K562 (cell line): Measurements from ENCODE around the gene GTF3C1. TPM values are rescaled to one million over a fixed set of nuclear protein-coding genes. Genes with fewer than 3 reads are reported as not detected.

ENCODE experiments used
- BHLHE40 ChIP-seq: IDR thresholded peaks from 2 replicates; pipeline ENCODE4 v1.6.1; 2011; ENCODE audit warnings: low read length, improper control_type of control experiment
- BMI1 ChIP-seq: fragments of 150-350 bp; IDR thresholded peaks from 2 replicates; pipeline ENCODE4 v1.6.1; 2014; ENCODE audit warnings: low read length
- CHD1 ChIP-seq: fragments of 200-600 bp; sonication (generic); IDR thresholded peaks from one replicate; pipeline ENCODE4 v1.6.1; 2012; ENCODE audit warnings: mild to moderate bottlenecking, moderate library complexity, low read length, inconsistent platforms
- CTCF ChIP-seq, 3 experiments: IDR thresholded peaks in 2 of 3; conservative IDR thresholded peaks in 1 of 3; 2 replicates each; pipeline ENCODE4 v1.5.1; 2011 to 2012; ENCODE audit warnings: low read length in 3 of 3, mild to moderate bottlenecking in 3 of 3, control low read depth in 2 of 3, improper control_type of control experiment in 1 of 3, inconsistent platforms in 1 of 3, low read depth in 1 of 3, mixed read lengths in 1 of 3, moderate library complexity in 1 of 3; ENCODE audit not compliant: insufficient read depth in 2 of 3
- DPF2 ChIP-seq: fragments of 450-650 bp; IDR thresholded peaks from 2 replicates; pipeline ENCODE4 v1.6.1; 2016
- ELF2 ChIP-seq: fragments of 250-450 bp; sonication (Bioruptor Pico); IDR thresholded peaks from 2 replicates; pipeline ENCODE4 v1.5.0; 2021; ENCODE audit warnings: mild to moderate bottlenecking
- GABPB1 ChIP-seq: sonication (generic); formaldehyde crosslinking; IDR thresholded peaks from 2 replicates; pipeline ENCODE4 v1.8.0; 2022; ENCODE audit warnings: mild to moderate bottlenecking, missing genetic modification reagents
- NFE2 ChIP-seq: IDR thresholded peaks from 2 replicates; pipeline ENCODE4 v1.6.1; 2014; ENCODE audit warnings: antibody characterized with exemption, low read depth
- NFXL1 ChIP-seq: fragments of 450-650 bp; formaldehyde crosslinking; IDR thresholded peaks from 2 replicates; pipeline ENCODE4 v1.4.0; 2021; ENCODE audit warnings: mild to moderate bottlenecking
- RB1 ChIP-seq: fragments of 450-650 bp; IDR thresholded peaks from 2 replicates; pipeline ENCODE4 v1.6.1; 2017; ENCODE audit warnings: low read depth, mild to moderate bottlenecking
- RBBP5 ChIP-seq: fragments of 200-600 bp; sonication (generic); IDR thresholded peaks from 2 replicates; pipeline ENCODE4 v1.6.1; 2012; ENCODE audit warnings: borderline replicate concordance, mild to moderate bottlenecking, low read length, control low read depth, inconsistent platforms; ENCODE audit not compliant: insufficient read depth, poor library complexity, severe bottlenecking
- RBM34 ChIP-seq: fragments of 200-400 bp; formaldehyde crosslinking; IDR thresholded peaks from 2 replicates; pipeline ENCODE4 v1.6.1; 2018; ENCODE audit warnings: low read length, borderline replicate concordance; ENCODE audit not compliant: insufficient read depth
- SMARCA5 ChIP-seq: fragments of 450-650 bp; IDR thresholded peaks from 2 replicates; pipeline ENCODE4 v1.6.1; 2016
- TAF7 ChIP-seq: fragments of 450-650 bp; IDR thresholded peaks from 2 replicates; pipeline ENCODE4 v1.6.1; 2016; ENCODE audit warnings: missing genetic modification characterization, missing compliant biosample characterization
- U2AF1 ChIP-seq: fragments of 200-400 bp; formaldehyde crosslinking; optimal IDR thresholded peaks from 2 replicates; pipeline ENCODE3; 2017; ENCODE audit warnings: mild to moderate bottlenecking, low read depth, low read length, moderate library complexity
- ZBTB33 ChIP-seq: sonication (generic); formaldehyde crosslinking; IDR thresholded peaks from 2 replicates; pipeline ENCODE4 v1.8.1; 2023; ENCODE audit warnings: mild to moderate bottlenecking, missing genetic modification reagents
- ZNF764 ChIP-seq: fragments of 250-450 bp; sonication (Bioruptor Pico); IDR thresholded peaks from 2 replicates; pipeline ENCODE4 v1.4.0; 2020; ENCODE audit warnings: low read depth, mild to moderate bottlenecking, moderate library complexity
- polyA plus RNA-seq, 8 experiments: library from polyadenylated mRNA; depleted of rRNA in 4 of 8; stranded (reverse) in 5 of 8; unstranded in 3 of 8; fragments of >200 nt; fragmentation: Nextera tagmentation in 2 of 8; fragmentation: Illumina TruSeq in 1 of 8; extraction: Ambion mirVana in 2 of 8; extraction: Trizol in 1 of 8; gene quantifications; 2 replicates each; pipeline versions ENCODE4 v1.2.1 to v1.2.3, GENCODE V29; 2011 to 2014; ENCODE audit warnings: inconsistent platforms in 1 of 8, missing spikeins in 1 of 8
- total RNA-seq, 7 experiments: library from RNA; depleted of rRNA in 6 of 7; stranded (reverse); fragments of >200 nt in 6 of 7; fragmentation: Illumina TruSeq in 2 of 7; extraction: Trizol in 2 of 7; gene quantifications; 2 replicates each; pipeline versions ENCODE4 v1.2.1 to v1.2.3, GENCODE V29; 2011 to 2021; ENCODE audit warnings: low replicate concordance in 1 of 7
- TF ChIP-seq, protein P1 (sequence below): fragments of 250-450 bp; sonication (Bioruptor Pico); IDR thresholded peaks from 2 replicates; pipeline ENCODE4 v1.5.0; 2020; ENCODE audit warnings: mild to moderate bottlenecking, borderline replicate concordance
- TF ChIP-seq, protein P2 (sequence below): fragments of 450-650 bp; IDR thresholded peaks from 2 replicates; pipeline ENCODE4 v1.6.1; 2016
- TF ChIP-seq, protein P3 (sequence below): fragments of 450-650 bp; formaldehyde crosslinking; IDR thresholded peaks from 2 replicates; pipeline ENCODE4 v1.4.0; 2022; ENCODE audit warnings: missing genetic modification characterization

GTF3C1 gene
- total and polyA plus RNA-seq, 9 of the 15 experiments (the other 6 are each of a cell fraction or from before 2014, with no cell fraction given) = 0.72 to 63.6 (median 30.9) TPM

DNA sequence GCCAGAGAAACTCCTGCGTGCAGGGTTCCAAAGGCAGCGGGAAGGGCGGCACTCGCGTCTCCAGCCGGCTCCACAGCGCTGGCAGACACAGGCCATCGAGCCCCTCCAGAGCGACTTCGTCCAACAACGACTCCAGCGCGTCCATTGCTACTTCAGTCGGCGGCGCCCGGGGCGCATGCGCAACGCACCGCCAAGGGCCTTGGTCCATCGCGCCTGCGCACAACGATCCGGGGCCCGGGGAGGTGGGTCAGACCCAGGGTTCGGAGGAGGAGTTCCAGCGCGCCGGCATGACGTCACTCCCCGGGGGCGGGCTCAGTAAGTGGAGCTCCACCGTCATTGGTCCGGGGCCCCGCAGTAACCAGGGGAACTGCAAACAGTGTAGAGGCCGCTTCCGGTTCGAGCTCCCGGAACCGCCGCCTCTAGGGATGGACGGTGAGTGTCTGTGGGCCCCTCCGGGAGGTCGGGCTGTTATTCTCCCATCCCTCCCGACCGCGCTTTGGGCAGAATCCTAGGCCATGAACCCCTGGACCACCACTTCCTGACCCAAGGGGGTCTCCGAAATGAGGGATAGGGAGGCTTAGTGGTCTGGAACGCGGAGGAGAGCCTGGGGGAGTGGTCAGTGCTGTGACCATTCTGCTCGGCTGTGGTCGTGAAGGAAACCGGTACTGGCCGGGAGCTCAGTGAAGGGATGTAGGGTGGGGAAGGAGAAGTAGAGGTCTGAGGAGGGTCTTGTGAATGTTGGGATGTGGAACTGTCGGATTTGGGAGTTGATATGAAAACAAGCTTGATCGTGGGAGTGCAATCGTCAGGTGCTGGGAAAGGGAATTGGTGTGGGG, at the start of gene GTF3C1, which contains the start of gene KATNIP (continued):
- no peak; a peak in 1 of 6 replicates for TF ChIP-seq CTCF (IDR thresholded peaks at IDR 0.05 in 2 of 3, conservative IDR thresholded peaks at IDR 0.05 in 1 of 3; ENCODE audit: insufficient read depth in 2 of 3, low read depth in 1 of 3, low read length in 3 of 3)
- no peak for TF ChIP-seq NFXL1
- no peak for TF ChIP-seq BHLHE40
- peak; percentile 37 for TF ChIP-seq RBBP5
- peak; percentile 73 for TF ChIP-seq ELF2 (CRISPR knock-in tag)
- no peak for TF ChIP-seq RBM34
- no peak for TF ChIP-seq CHD1
- peak; percentile 76; the same call in 1 of the 2 replicates for TF ChIP-seq SMARCA5
- TF ChIP-seq TAF7 (tag) = peak; percentile 55; the same call in 1 of the 2 replicates
- TF ChIP-seq, protein P1, sequence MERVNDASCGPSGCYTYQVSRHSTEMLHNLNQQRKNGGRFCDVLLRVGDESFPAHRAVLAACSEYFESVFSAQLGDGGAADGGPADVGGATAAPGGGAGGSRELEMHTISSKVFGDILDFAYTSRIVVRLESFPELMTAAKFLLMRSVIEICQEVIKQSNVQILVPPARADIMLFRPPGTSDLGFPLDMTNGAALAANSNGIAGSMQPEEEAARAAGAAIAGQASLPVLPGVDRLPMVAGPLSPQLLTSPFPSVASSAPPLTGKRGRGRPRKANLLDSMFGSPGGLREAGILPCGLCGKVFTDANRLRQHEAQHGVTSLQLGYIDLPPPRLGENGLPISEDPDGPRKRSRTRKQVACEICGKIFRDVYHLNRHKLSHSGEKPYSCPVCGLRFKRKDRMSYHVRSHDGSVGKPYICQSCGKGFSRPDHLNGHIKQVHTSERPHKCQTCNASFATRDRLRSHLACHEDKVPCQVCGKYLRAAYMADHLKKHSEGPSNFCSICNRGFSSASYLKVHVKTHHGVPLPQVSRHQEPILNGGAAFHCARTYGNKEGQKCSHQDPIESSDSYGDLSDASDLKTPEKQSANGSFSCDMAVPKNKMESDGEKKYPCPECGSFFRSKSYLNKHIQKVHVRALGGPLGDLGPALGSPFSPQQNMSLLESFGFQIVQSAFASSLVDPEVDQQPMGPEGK (CRISPR knock-in tag) = no peak
- peak; percentile 20; the same call in 1 of the 2 replicates for TF ChIP-seq DPF2
- TF ChIP-seq NFE2 = no peak
- TF ChIP-seq BMI1 = peak; percentile 65; the same call in 1 of the 2 replicates
- no peak for TF ChIP-seq ZBTB33 (CRISPR knock-in tag)
- TF ChIP-seq RB1 = peak; percentile 61; the same call in 1 of the 2 replicates
- no peak for TF ChIP-seq U2AF1
- peak; percentile 94 for TF ChIP-seq GABPB1 (CRISPR knock-in tag)
- TF ChIP-seq, protein P2, sequence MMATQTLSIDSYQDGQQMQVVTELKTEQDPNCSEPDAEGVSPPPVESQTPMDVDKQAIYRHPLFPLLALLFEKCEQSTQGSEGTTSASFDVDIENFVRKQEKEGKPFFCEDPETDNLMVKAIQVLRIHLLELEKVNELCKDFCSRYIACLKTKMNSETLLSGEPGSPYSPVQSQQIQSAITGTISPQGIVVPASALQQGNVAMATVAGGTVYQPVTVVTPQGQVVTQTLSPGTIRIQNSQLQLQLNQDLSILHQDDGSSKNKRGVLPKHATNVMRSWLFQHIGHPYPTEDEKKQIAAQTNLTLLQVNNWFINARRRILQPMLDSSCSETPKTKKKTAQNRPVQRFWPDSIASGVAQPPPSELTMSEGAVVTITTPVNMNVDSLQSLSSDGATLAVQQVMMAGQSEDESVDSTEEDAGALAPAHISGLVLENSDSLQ = no peak
- TF ChIP-seq, protein P3, sequence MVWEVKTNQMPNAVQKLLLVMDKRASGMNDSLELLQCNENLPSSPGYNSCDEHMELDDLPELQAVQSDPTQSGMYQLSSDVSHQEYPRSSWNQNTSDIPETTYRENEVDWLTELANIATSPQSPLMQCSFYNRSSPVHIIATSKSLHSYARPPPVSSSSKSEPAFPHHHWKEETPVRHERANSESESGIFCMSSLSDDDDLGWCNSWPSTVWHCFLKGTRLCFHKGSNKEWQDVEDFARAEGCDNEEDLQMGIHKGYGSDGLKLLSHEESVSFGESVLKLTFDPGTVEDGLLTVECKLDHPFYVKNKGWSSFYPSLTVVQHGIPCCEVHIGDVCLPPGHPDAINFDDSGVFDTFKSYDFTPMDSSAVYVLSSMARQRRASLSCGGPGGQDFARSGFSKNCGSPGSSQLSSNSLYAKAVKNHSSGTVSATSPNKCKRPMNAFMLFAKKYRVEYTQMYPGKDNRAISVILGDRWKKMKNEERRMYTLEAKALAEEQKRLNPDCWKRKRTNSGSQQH (CRISPR knock-in tag) = peak; percentile 59; the same call in 1 of the 2 replicates
- no peak for TF ChIP-seq ZNF764 (CRISPR knock-in tag)
